ENCODE data around the gene CHD9NB.

The CHD9NB gene

GRCh38 chr16:53054670-53055485 lies 2.2 kb upstream of the CHD9NB start, which contains the start of gene CHD9:
TSS of gene CHD9 (plus strand) at chr16:53054991. CDS start at chr16:53156090, 101,099 bp downstream.
- ChIA-PET CTCF (interaction anchor here (0.6 to 2.0 kb wide), 21 partner anchors 22 to 1908 kb away, joined by 3 to 12 read pairs (median 3); no protein-coding TSS in a partner anchor), POLR2A (interaction anchor here (0.8 to 1.5 kb wide), 6 partner anchors 45 to 228 kb away, joined by 3 to 7 read pairs (median 4); no protein-coding TSS in a partner anchor)
- H3K27ac ChIP-seq (ENCODE audit: extremely low read depth, low read depth, low read length): peak within 1 kb of the TSS; percentile 73; the same call in 1 of the 2 replicates
- H3K9me3 ChIP-seq (ENCODE audit: control insufficient read depth, insufficient read depth, low read depth, low read length): no peaks in the 10 kb centered on the region
- H3K36me3 ChIP-seq (ENCODE audit: control insufficient read depth in 2 of 2, insufficient read depth in 1 of 2, low read length in 2 of 2): no peaks in the 10 kb centered on the region
- no peaks in the 10 kb centered on the region for H3K4me1 ChIP-seq (ENCODE audit: control insufficient read depth, insufficient read depth, low read length)
- H3K4me3 ChIP-seq (ENCODE audit: low read depth, low read length): peak within 1 kb of the TSS; percentile 65
- TF ChIP-seq ZNF2 (tag by site-specific recombination; IDR thresholded peaks at IDR 0.05) (peak; percentile 89), ZNF19 (tag by site-specific recombination; IDR thresholded peaks at IDR 0.05; ENCODE audit: low read depth) (no peak), ZBTB20 (tag by site-specific recombination; IDR thresholded peaks at IDR 0.05) (peak; percentile 93), ZNF335 (tag by site-specific recombination; conservative IDR thresholded peaks at IDR 0.05) (peak; percentile 70), ZNF221 (tag by site-specific recombination; IDR thresholded peaks at IDR 0.05; ENCODE audit: borderline replicate concordance) (no peak), ZNF600 (tag by site-specific recombination; IDR thresholded peaks at IDR 0.05) (0 out of 2 replicates have a peak, but pooled peaks have one; percentile 44), ZNF324 (tag by site-specific recombination; IDR thresholded peaks at IDR 0.05) (peak; percentile 33; the same call in 1 of the 2 replicates), ZNF501 (tag by site-specific recombination; IDR thresholded peaks at IDR 0.05) (peak; percentile 69; the same call in 1 of the 2 replicates), ZNF654 (tag by site-specific recombination; IDR thresholded peaks at IDR 0.05; ENCODE audit: low read depth) (peak; percentile 71), ZNF10 (tag by site-specific recombination; IDR thresholded peaks at IDR 0.05) (peak; percentile 38; the same call in 1 of the 2 replicates), ZNF692 (tag by site-specific recombination; IDR thresholded peaks at IDR 0.05) (peak; percentile 83), EGR2 (tag by site-specific recombination; IDR thresholded peaks at IDR 0.05; ENCODE audit: low read depth) (peak; percentile 68), HOXD13 (CRISPR knock-in tag; IDR thresholded peaks at IDR 0.05; ENCODE audit: borderline replicate concordance) (no peak), KLF10 (tag by site-specific recombination; IDR thresholded peaks at IDR 0.05) (0 out of 2 replicates have a peak, but pooled peaks have one; percentile 26), ZNF76 (tag by site-specific recombination; IDR thresholded peaks at IDR 0.05; ENCODE audit: borderline replicate concordance, low read depth) (peak; percentile 62), ZBTB8A (tag by site-specific recombination; IDR thresholded peaks at IDR 0.05) (peak; percentile 88), SP7 (tag by site-specific recombination; IDR thresholded peaks at IDR 0.05) (peak; percentile 56; the same call in 1 of the 2 replicates), SP2 (tag by site-specific recombination; IDR thresholded peaks at IDR 0.05) (peak; percentile 79), BCL6B (tag by site-specific recombination; IDR thresholded peaks at IDR 0.05) (no peak)
- TF ChIP-seq, protein P1, sequence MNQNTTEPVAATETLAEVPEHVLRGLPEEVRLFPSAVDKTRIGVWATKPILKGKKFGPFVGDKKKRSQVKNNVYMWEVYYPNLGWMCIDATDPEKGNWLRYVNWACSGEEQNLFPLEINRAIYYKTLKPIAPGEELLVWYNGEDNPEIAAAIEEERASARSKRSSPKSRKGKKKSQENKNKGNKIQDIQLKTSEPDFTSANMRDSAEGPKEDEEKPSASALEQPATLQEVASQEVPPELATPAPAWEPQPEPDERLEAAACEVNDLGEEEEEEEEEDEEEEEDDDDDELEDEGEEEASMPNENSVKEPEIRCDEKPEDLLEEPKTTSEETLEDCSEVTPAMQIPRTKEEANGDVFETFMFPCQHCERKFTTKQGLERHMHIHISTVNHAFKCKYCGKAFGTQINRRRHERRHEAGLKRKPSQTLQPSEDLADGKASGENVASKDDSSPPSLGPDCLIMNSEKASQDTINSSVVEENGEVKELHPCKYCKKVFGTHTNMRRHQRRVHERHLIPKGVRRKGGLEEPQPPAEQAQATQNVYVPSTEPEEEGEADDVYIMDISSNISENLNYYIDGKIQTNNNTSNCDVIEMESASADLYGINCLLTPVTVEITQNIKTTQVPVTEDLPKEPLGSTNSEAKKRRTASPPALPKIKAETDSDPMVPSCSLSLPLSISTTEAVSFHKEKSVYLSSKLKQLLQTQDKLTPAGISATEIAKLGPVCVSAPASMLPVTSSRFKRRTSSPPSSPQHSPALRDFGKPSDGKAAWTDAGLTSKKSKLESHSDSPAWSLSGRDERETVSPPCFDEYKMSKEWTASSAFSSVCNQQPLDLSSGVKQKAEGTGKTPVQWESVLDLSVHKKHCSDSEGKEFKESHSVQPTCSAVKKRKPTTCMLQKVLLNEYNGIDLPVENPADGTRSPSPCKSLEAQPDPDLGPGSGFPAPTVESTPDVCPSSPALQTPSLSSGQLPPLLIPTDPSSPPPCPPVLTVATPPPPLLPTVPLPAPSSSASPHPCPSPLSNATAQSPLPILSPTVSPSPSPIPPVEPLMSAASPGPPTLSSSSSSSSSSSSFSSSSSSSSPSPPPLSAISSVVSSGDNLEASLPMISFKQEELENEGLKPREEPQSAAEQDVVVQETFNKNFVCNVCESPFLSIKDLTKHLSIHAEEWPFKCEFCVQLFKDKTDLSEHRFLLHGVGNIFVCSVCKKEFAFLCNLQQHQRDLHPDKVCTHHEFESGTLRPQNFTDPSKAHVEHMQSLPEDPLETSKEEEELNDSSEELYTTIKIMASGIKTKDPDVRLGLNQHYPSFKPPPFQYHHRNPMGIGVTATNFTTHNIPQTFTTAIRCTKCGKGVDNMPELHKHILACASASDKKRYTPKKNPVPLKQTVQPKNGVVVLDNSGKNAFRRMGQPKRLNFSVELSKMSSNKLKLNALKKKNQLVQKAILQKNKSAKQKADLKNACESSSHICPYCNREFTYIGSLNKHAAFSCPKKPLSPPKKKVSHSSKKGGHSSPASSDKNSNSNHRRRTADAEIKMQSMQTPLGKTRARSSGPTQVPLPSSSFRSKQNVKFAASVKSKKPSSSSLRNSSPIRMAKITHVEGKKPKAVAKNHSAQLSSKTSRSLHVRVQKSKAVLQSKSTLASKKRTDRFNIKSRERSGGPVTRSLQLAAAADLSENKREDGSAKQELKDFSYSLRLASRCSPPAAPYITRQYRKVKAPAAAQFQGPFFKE (tag by site-specific recombination; IDR thresholded peaks at IDR 0.05; ENCODE audit: borderline replicate concordance): no peak
- TF ChIP-seq, protein P2, sequence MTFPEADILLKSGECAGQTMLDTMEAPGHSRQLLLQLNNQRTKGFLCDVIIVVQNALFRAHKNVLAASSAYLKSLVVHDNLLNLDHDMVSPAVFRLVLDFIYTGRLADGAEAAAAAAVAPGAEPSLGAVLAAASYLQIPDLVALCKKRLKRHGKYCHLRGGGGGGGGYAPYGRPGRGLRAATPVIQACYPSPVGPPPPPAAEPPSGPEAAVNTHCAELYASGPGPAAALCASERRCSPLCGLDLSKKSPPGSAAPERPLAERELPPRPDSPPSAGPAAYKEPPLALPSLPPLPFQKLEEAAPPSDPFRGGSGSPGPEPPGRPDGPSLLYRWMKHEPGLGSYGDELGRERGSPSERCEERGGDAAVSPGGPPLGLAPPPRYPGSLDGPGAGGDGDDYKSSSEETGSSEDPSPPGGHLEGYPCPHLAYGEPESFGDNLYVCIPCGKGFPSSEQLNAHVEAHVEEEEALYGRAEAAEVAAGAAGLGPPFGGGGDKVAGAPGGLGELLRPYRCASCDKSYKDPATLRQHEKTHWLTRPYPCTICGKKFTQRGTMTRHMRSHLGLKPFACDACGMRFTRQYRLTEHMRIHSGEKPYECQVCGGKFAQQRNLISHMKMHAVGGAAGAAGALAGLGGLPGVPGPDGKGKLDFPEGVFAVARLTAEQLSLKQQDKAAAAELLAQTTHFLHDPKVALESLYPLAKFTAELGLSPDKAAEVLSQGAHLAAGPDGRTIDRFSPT (tag by site-specific recombination; IDR thresholded peaks at IDR 0.05): peak; percentile 9; the same call in 1 of the 2 replicates
- TF ChIP-seq, protein P3, sequence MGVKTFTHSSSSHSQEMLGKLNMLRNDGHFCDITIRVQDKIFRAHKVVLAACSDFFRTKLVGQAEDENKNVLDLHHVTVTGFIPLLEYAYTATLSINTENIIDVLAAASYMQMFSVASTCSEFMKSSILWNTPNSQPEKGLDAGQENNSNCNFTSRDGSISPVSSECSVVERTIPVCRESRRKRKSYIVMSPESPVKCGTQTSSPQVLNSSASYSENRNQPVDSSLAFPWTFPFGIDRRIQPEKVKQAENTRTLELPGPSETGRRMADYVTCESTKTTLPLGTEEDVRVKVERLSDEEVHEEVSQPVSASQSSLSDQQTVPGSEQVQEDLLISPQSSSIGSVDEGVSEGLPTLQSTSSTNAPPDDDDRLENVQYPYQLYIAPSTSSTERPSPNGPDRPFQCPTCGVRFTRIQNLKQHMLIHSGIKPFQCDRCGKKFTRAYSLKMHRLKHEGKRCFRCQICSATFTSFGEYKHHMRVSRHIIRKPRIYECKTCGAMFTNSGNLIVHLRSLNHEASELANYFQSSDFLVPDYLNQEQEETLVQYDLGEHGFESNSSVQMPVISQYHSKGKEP (tag by site-specific recombination; IDR thresholded peaks at IDR 0.05): peak; percentile 80

Data from HEK293 (cell line).